Skeletal muscle tissue (tissue), 4 donors: ENCODE data around the gene FBXL5. TPM values are rescaled to one million over a fixed set of nuclear protein-coding genes. Genes with fewer than 3 reads are reported as not detected.

Experiments used
- H3K27ac ChIP-seq: one replicate; pipeline ENCODE4 v1.7.0; 2013; ENCODE audit warnings: mild to moderate bottlenecking, low read depth, low read length, inconsistent platforms
- H3K27me3 ChIP-seq, 3 donors: one replicate each; pipeline ENCODE4 v1.7.0; 2013; ENCODE audit warnings: low read length in 3 of 3; ENCODE audit not compliant: control insufficient read depth in 3 of 3, insufficient read depth in 3 of 3
- H3K36me3 ChIP-seq, 3 donors: one replicate each; pipeline ENCODE4 v1.7.0; 2013; ENCODE audit warnings: low read length in 3 of 3; ENCODE audit not compliant: control insufficient read depth in 3 of 3, insufficient read depth in 3 of 3
- H3K4me1 ChIP-seq, 3 donors: one replicate each; pipeline ENCODE4 v1.7.0; 2013; ENCODE audit warnings: low read length in 3 of 3, mild to moderate bottlenecking in 3 of 3; ENCODE audit not compliant: control insufficient read depth in 3 of 3, insufficient read depth in 3 of 3
- H3K4me3 ChIP-seq, 3 donors: one replicate each; pipeline ENCODE4 v1.7.0; 2013; ENCODE audit warnings: low read length in 3 of 3
- H3K9ac ChIP-seq, 3 donors: one replicate each; pipeline ENCODE4 v1.7.0; 2013; ENCODE audit warnings: low read length in 3 of 3, mild to moderate bottlenecking in 3 of 3, moderate library complexity in 2 of 3, low read depth in 1 of 3
- H3K9me3 ChIP-seq, 3 donors: one replicate each; pipeline ENCODE4 v1.7.0; 2013; ENCODE audit warnings: low read length in 3 of 3; ENCODE audit not compliant: control insufficient read depth in 3 of 3
- total RNA-seq: library from RNA; depleted of rRNA; stranded (reverse); fragments of >200 nt; gene quantifications from one replicate; pipeline ENCODE4 v1.2.3, GENCODE V29; 2014
- donor health status: Osteomylitis.

The FBXL5 gene
- total RNA-seq = 133 TPM

DNA sequence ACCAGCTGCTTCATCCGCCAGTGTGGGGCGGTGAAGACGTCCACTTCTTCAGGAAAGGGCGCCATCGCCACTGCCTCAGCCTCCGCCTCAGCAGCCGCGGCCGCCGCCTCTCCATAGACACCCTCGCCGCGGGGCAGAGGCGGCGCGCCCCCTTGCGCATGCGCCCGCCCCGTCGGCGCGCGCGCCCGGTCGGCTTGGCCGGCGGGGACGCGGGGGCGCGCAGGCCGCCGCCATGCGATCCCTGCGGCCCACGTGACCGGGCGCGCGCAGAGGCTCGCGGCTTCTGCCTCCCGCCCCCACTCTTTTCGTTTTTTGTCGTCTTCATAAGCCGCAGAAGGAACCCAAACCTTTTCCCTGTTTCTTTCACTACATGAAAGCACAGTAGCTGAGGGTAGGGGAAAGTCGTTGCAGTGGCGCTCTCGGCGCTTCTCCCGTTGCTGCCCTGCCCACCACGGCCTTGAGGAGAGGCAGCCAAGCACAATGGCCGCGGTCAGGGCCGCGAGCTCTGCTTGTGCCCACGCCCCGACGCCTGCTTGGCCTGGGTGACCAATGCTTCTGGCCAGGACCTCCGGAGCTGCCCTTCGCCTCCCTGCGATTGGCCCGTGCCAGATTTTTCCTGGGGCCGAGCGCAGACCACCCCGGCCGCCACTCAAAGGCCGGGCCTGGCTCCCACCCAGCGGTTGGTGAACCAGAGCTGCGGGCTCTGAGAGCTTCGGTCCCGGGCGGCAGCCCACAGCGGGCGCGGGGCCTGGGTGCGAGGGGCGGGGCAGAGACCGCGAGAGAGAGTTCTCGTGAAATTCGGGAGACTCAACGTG lies at the start of gene FBXL5:
Gene FBXL5, minus strand, starts transcription at position 135 of the 815 bp plus-strand sequence. Its CDS starts 70 bp downstream, at position 65.
- H3K4me1 ChIP-seq = peaks cover 18 to 30% (median 29%) of the 10 kb centered on the region in 3 donors
- H3K27me3 ChIP-seq = no peaks in the 10 kb centered on the region
- no peaks in the 10 kb centered on the region for H3K36me3 ChIP-seq
- H3K9me3 ChIP-seq = no peaks in the 10 kb centered on the region
- H3K27ac ChIP-seq = peak within 1 kb of the TSS; percentile 99
- peak within 1 kb of the TSS; percentile 89 to 93 (median 90) for H3K4me3 ChIP-seq
- peak within 1 kb of the TSS; percentile 89 to 99 (median 98) for H3K9ac ChIP-seq

DNA sequence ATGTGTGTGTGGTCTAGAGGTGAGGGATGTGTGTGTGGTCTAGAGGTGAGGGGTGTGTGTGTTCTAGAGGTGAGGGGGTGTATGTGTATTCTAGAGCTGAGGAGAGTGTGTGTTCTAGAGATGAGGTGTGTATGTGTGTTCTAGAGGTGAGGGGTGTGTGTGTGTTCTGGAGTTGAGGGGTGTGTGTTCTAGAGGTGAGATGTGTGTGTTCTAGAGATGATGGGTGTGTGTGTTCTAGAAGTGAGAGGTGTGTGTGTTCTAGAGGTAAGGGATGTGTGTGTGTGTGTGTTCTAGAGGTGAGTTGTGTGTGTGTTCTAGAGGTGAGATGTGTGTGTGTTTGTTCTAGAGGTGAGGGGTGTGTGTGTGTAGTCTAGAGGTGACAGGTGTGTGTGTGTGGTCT lies 49.0 kb upstream of the FBXL5 start:
- no peaks in the 10 kb centered on the region for H3K9me3 ChIP-seq
- no peaks in the 10 kb centered on the region for H3K36me3 ChIP-seq
- peaks cover 3 to 9% (median 5%) of the 10 kb centered on the region in 3 donors for H3K27me3 ChIP-seq
- H3K27ac ChIP-seq = no peak overlapping the region
- H3K9ac ChIP-seq = no peak overlapping the region
- no peak overlapping the region for H3K4me3 ChIP-seq
- H3K4me1 ChIP-seq = peaks cover 3 to 8% (median 4%) of the 10 kb centered on the region in 3 donors

GRCh38 chr4:15703439-15703838 lies 48.3 kb upstream of the FBXL5 start:
- peak overlapping the region in 2 of 3 donors; percentile 8 to 11 for H3K9ac ChIP-seq
- H3K4me3 ChIP-seq = peak overlapping the region in 2 of 3 donors; percentile 57 to 77
- H3K27me3 ChIP-seq = peaks cover 3 to 9% (median 5%) of the 10 kb centered on the region in 3 donors
- peaks cover 3 to 8% (median 4%) of the 10 kb centered on the region in 3 donors for H3K4me1 ChIP-seq
- no peaks in the 10 kb centered on the region for H3K9me3 ChIP-seq
- no peaks in the 10 kb centered on the region for H3K36me3 ChIP-seq
- no peak overlapping the region for H3K27ac ChIP-seq

DNA sequence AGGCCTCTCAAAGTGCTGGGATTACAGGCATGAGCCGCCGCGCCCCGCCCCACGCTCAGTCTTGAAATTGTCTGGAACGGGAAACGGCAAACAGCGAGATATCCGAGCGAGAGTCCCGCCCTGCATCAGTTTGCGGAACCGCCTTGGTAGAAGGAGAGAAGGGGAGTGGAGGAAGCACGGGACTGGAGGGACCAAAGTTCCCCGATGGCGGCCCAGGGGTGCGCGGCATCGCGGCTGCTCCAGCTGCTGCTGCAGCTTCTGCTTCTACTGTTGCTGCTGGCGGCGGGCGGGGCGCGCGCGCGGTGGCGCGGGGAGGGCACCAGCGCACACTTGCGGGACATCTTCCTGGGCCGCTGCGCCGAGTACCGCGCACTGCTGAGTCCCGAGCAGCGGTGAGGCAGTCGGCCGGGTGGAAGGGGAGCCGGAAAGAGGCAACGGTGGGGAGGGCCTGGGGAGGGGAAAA lies 47.8 kb upstream of the FBXL5 start, which contains the start of gene BST1:
Gene BST1, plus strand, starts transcription at position 125 of the 463 bp plus-strand sequence. Its CDS starts 80 bp downstream, at position 205.
- Histone ChIP-seq H3K9me3 (no peaks in the 10 kb centered on the region), H3K9ac (peak within 1 kb of the TSS in 2 of 3 donors; percentile 11 to 69), H3K4me1 (peaks cover 3 to 8% (median 4%) of the 10 kb centered on the region in 3 donors), H3K27me3 (peaks cover 3 to 9% (median 5%) of the 10 kb centered on the region in 3 donors), H3K27ac (no peak within 1 kb of the TSS), H3K36me3 (no peaks in the 10 kb centered on the region), H3K4me3 (peak within 1 kb of the TSS; percentile 57 to 77 (median 72))

GRCh38 chr4:15696866-15697265 lies 41.7 kb upstream of the FBXL5 start:
- Histone ChIP-seq H3K9me3 (no peaks in the 10 kb centered on the region), H3K27ac (no peak overlapping the region), H3K36me3 (no peaks in the 10 kb centered on the region), H3K4me3 (no peak overlapping the region), H3K4me1 (no peaks in the 10 kb centered on the region), H3K27me3 (no peaks in the 10 kb centered on the region), H3K9ac (no peak overlapping the region)

DNA sequence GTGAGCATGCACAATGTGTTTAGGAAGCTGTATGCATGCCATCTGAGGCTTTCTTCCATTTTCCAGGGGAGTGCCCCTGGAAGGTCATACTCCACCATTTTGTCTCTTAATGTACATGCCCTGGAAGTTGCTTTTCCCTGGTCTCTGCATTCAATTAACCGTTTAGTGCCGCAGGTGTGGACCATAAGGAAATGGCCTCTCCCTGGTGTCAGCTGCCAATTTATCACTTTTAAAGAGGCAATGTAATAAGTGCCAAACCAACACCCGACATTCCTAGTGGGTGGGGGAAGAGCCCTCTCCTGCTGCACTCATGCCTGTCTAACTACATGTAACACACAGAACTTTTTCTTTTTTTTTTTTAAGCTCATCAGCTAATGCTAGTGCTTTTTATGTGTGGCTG lies 40.6 kb upstream of the FBXL5 start:
- Histone ChIP-seq H3K4me3 (no peak overlapping the region), H3K9ac (no peak overlapping the region), H3K27ac (no peak overlapping the region), H3K9me3 (no peaks in the 10 kb centered on the region), H3K36me3 (no peaks in the 10 kb centered on the region), H3K4me1 (no peaks in the 10 kb centered on the region), H3K27me3 (no peaks in the 10 kb centered on the region)

DNA sequence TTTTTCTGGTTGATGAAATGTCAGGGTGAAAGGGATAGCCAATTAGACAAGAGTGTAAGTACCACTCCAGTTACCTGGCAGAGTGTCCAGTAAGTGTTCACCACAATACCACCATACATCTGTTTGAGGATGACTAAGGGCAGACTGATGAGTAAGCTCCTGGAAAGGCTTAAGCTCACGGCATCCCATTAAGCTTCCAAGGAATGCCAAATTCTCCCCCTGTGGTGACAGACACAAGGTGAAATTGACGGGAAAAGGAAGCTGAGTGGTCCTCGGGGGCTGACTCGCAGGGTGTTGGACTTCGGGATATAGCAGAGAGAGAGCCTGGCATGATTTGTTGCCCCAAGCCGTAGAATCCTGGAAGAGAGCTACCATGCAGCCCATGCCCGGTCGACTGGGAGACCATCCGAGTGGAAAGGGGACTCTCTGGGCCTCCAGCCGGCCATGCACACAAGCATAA lies 40.1 kb upstream of the FBXL5 start:
- no peak overlapping the region for H3K27ac ChIP-seq
- no peaks in the 10 kb centered on the region for H3K36me3 ChIP-seq
- no peaks in the 10 kb centered on the region for H3K27me3 ChIP-seq
- H3K9me3 ChIP-seq = no peaks in the 10 kb centered on the region
- no peak overlapping the region for H3K9ac ChIP-seq
- no peaks in the 10 kb centered on the region for H3K4me1 ChIP-seq
- H3K4me3 ChIP-seq = no peak overlapping the region

DNA sequence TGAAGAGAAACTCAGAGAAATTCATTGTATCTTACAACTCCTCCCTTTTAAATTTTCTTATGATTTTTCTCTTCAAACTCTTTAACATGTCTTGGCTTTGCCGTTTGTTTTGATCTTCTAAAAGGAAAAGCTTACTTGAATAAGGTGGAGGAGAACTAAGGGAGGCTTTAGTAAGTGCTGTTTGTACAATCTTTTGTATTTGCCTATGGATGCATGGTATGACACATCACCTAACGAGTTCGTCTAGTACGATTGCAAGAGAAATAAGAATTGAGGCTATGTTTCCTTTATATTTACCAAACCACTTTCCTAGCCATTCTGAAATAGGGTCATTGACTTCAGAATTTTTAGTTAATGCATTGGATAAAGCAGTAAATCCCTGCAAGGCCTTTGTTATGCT lies 39.3 kb upstream of the FBXL5 start:
- Histone ChIP-seq H3K9ac (no peak overlapping the region), H3K4me3 (no peak overlapping the region), H3K9me3 (no peaks in the 10 kb centered on the region), H3K36me3 (no peaks in the 10 kb centered on the region), H3K27ac (no peak overlapping the region), H3K4me1 (no peaks in the 10 kb centered on the region), H3K27me3 (no peaks in the 10 kb centered on the region)

DNA sequence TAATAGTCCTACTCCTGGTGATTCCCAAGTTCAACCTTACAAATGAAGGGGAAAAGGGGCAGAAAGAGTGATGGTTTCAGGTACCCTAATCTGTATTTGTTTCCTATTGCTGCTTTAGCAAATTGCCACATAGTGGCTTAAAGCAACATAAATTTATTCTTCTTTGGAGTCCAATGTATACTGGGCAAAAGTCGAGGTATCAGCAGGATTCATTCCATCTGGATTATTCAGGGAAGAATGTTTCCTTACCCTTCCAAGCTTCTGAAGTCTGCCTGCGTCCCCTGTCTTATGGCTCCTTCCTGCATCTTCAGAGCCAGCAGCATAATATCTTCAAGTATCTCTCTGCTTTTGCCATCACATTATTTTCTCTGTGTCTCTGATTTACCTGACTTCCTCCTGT lies 37.4 kb upstream of the FBXL5 start:
- Histone ChIP-seq H3K27me3 (no peaks in the 10 kb centered on the region), H3K9ac (no peak overlapping the region), H3K4me3 (no peak overlapping the region), H3K4me1 (no peaks in the 10 kb centered on the region), H3K36me3 (peaks cover 0 to 3% (median 2%) of the 10 kb centered on the region in 3 donors), H3K27ac (no peak overlapping the region), H3K9me3 (no peaks in the 10 kb centered on the region)
